Measurements from ENCODE around the gene PPP1R1C. TPM values are rescaled to one million over a fixed set of nuclear protein-coding genes. Genes with fewer than 3 reads are reported as not detected.

The PPP1R1C gene
- total and polyA plus RNA-seq, 2 donors (not counting 1 experiment from before 2014, with no cell fraction given), result not detected

DNA sequence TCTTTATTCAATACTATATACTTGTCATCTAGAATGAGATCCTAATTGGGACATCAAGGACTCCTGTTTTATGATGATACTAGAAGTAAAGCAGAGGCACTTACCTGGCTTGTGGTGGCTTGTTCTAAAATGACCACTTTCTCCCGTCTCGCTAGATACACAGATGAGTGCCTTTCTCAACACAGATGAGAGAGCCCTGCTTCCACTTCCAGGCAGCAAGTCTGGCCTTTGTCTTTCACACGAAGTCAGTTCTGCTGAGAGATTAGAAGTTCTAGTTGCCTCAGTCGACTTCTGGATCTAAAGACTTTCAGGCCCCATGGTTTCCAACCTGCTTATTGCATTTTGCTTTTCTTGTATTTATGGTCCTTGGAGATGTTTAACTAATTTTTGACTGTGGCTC, 70.3 kb downstream of the PPP1R1C start:
- H2AFZ ChIP-seq (ENCODE audit: insufficient read depth, low read depth, low read length, poor library complexity, severe bottlenecking), result no peak overlapping the region
- ChIA-PET POLR2A (no interaction called here), CTCF (no interaction called here)
- H3K27ac ChIP-seq (ENCODE audit: low read length in 2 of 2), result no peak overlapping the region
- peaks cover 0 to 3% (median 0%) of the 10 kb centered on the region in 4 experiments for H3K27me3 ChIP-seq (replicated peaks in 1 of 4; ENCODE audit: control extremely low read depth in 1 of 4, control insufficient read depth in 3 of 4, insufficient read depth in 4 of 4, low read length in 3 of 4)
- Mint-ChIP-seq H3K27ac (no peak overlapping the region), H3K9me3 (ENCODE audit: insufficient read depth) (no peaks in the 10 kb centered on the region), H3K4me1 (no peaks in the 10 kb centered on the region), H3K4me3 (no peak overlapping the region), H3K27me3 (peaks cover 9% of the 10 kb centered on the region)
- intact Hi-C loops (cut with micrococcal nuclease), result no loop called here
- ATAC-seq (ENCODE audit: low read depth) (no peak), DNase-seq (no peak)
- H3K4me3 ChIP-seq (ENCODE audit: control extremely low read depth in 1 of 5, extremely low read depth in 1 of 5, insufficient read depth in 1 of 5, low read depth in 2 of 5, low read length in 4 of 5), result no peak overlapping the region
- no peak overlapping the region for H3K9ac ChIP-seq (ENCODE audit: low read length)
- WGBS (ENCODE audit: insufficient coverage), result 100% methylated on average over 4 of the region's 4 CpGs
- H4K20me1 ChIP-seq (ENCODE audit: control insufficient read depth, insufficient read depth, low read length, poor library complexity, severe bottlenecking), result no peaks in the 10 kb centered on the region
- no peaks in the 10 kb centered on the region for H3K4me1 ChIP-seq (ENCODE audit: control insufficient read depth in 2 of 2, insufficient read depth in 2 of 2, low read length in 2 of 2)
- H3K79me2 ChIP-seq (ENCODE audit: control insufficient read depth, insufficient read depth, low read length), result no peaks in the 10 kb centered on the region
- no peaks in the 10 kb centered on the region for H3K9me3 ChIP-seq (ENCODE audit: control extremely low read depth in 1 of 3, control insufficient read depth in 2 of 3, insufficient read depth in 1 of 3, low read length in 2 of 3)
- no peak overlapping the region for H3K4me2 ChIP-seq (replicated peaks; ENCODE audit: low read depth, low read length, poor library complexity, severe bottlenecking)
- H3K36me3 ChIP-seq (replicated peaks in 1 of 2; ENCODE audit: control extremely low read depth in 1 of 2, control insufficient read depth in 1 of 2, extremely low read depth in 1 of 2, insufficient read depth in 2 of 2, low read length in 1 of 2), result no peaks in the 10 kb centered on the region
- TF ChIP-seq EZH2 (IDR thresholded peaks at IDR 0.05; ENCODE audit: borderline replicate concordance, insufficient read depth, low read depth, low read length, poor library complexity, severe bottlenecking), result no peak
- TF ChIP-seq, protein P1, sequence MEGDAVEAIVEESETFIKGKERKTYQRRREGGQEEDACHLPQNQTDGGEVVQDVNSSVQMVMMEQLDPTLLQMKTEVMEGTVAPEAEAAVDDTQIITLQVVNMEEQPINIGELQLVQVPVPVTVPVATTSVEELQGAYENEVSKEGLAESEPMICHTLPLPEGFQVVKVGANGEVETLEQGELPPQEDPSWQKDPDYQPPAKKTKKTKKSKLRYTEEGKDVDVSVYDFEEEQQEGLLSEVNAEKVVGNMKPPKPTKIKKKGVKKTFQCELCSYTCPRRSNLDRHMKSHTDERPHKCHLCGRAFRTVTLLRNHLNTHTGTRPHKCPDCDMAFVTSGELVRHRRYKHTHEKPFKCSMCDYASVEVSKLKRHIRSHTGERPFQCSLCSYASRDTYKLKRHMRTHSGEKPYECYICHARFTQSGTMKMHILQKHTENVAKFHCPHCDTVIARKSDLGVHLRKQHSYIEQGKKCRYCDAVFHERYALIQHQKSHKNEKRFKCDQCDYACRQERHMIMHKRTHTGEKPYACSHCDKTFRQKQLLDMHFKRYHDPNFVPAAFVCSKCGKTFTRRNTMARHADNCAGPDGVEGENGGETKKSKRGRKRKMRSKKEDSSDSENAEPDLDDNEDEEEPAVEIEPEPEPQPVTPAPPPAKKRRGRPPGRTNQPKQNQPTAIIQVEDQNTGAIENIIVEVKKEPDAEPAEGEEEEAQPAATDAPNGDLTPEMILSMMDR (IDR thresholded peaks at IDR 0.05), result no peak

DNA sequence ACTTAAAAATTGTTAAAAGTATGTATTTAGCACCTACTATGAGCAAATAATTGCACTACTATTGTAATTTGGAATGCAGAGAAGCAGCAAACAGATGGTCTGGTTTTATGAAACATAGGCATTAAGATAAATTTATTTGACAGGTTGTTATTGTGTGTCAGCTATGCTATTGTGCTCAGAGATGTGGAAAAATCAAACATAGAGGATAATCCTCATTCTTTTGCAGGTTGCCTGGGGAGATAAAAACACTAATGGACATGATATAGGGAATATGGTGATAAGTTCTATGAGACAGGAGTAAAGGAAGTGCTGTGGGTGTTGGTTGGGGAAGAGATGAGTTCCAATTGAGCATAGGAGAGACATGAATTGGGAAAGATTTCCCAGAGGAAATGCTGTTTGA, 71.3 kb downstream of the PPP1R1C start:
- no peak for ATAC-seq (ENCODE audit: low read depth)
- peaks cover 9% of the 10 kb centered on the region for H3K27me3 Mint-ChIP-seq

More for the DNA sequence above, 71.3 kb downstream of the PPP1R1C start:
- Histone ChIP-seq H3K4me3 (ENCODE audit: control extremely low read depth in 1 of 5, extremely low read depth in 1 of 5, insufficient read depth in 1 of 5, low read depth in 2 of 5, low read length in 4 of 5) (no peak overlapping the region), H3K27me3 (replicated peaks in 1 of 4; ENCODE audit: control extremely low read depth in 1 of 4, control insufficient read depth in 3 of 4, insufficient read depth in 4 of 4, low read length in 3 of 4) (peaks cover 0 to 3% (median 0%) of the 10 kb centered on the region in 4 experiments), H3K79me2 (ENCODE audit: control insufficient read depth, insufficient read depth, low read length) (no peaks in the 10 kb centered on the region), H2AFZ (ENCODE audit: insufficient read depth, low read depth, low read length, poor library complexity, severe bottlenecking) (no peak overlapping the region), H3K9ac (ENCODE audit: low read length) (no peak overlapping the region), H3K9me3 (ENCODE audit: control extremely low read depth in 1 of 3, control insufficient read depth in 2 of 3, insufficient read depth in 1 of 3, low read length in 2 of 3) (no peaks in the 10 kb centered on the region), H4K20me1 (ENCODE audit: control insufficient read depth, insufficient read depth, low read length, poor library complexity, severe bottlenecking) (no peaks in the 10 kb centered on the region), H3K27ac (ENCODE audit: low read length in 2 of 2) (no peak overlapping the region), H3K4me1 (ENCODE audit: control insufficient read depth in 2 of 2, insufficient read depth in 2 of 2, low read length in 2 of 2) (no peaks in the 10 kb centered on the region), H3K36me3 (replicated peaks in 1 of 2; ENCODE audit: control extremely low read depth in 1 of 2, control insufficient read depth in 1 of 2, extremely low read depth in 1 of 2, insufficient read depth in 2 of 2, low read length in 1 of 2) (no peaks in the 10 kb centered on the region), H3K4me2 (replicated peaks; ENCODE audit: low read depth, low read length, poor library complexity, severe bottlenecking) (no peak overlapping the region)
- CTCF ChIA-PET, result no interaction called here
- Mint-ChIP-seq H3K4me1 (no peaks in the 10 kb centered on the region), H3K9me3 (ENCODE audit: insufficient read depth) (no peaks in the 10 kb centered on the region), H3K4me3 (no peak overlapping the region), H3K27ac (no peak overlapping the region)
- DNase-seq, result no peak
- intact Hi-C loops (cut with micrococcal nuclease), result no loop called here
- TF ChIP-seq EZH2 (IDR thresholded peaks at IDR 0.05; ENCODE audit: borderline replicate concordance, insufficient read depth, low read depth, low read length, poor library complexity, severe bottlenecking), result no peak
- TF ChIP-seq, protein P1 (IDR thresholded peaks at IDR 0.05), result no peak
- POLR2A ChIA-PET, result no interaction called here
